Stimulated activated CD4-positive, alpha-beta T cell treated with anti-CD3 and anti-CD28 coated beads, TNF-alpha, amount 100 ng/mL, for 24 hours (primary cell): Measurements from ENCODE around the gene C11orf21.
"Not testable (repeated sequence)": the region's sequence is repeated elsewhere in the genome, so short reads cannot be mapped to it uniquely, and the experiment has no call there.

Experiments used
- DNase-seq, 3 experiments: peaks; one replicate each; pipeline ENCODE4 v3.0.0-alpha.2; 2020; ENCODE audit warnings: low read depth in 3 of 3

Gene C11orf21

DNA sequence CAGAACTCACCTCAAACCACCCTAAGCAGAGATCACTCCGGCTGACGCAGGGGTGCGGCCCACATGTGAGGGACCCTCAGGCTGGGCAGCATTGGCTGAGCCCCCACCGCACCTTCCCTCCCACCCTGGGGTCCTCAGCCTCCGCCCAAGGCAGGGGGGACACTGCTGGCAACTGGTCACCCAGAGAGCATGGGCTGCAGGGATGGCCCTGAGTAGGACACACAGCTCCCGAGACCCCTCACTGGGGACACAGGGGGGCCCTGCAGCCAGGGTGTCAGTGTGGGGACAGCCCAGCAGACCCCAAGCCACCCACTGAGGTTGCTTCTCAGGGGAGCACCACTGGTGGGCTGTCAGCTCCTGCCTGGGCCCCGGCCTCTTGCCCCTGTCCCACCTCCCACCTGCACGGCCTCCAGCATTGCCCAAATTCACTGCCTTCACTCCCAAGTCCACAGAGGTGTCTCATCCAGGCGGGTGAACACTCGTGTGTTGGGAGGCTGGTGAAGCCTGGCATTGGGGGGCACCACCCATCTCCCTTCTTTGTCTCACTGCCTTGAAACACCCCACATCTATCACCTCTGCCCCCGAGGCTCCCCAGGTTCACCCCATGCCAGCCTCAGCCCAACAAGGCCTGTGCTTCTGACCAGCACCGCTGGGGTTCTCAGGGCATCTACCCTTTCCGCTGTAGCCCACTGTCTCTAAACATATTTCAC lies 4.7 kb downstream of the C11orf21 start:
- DNase-seq = no peak

DNA sequence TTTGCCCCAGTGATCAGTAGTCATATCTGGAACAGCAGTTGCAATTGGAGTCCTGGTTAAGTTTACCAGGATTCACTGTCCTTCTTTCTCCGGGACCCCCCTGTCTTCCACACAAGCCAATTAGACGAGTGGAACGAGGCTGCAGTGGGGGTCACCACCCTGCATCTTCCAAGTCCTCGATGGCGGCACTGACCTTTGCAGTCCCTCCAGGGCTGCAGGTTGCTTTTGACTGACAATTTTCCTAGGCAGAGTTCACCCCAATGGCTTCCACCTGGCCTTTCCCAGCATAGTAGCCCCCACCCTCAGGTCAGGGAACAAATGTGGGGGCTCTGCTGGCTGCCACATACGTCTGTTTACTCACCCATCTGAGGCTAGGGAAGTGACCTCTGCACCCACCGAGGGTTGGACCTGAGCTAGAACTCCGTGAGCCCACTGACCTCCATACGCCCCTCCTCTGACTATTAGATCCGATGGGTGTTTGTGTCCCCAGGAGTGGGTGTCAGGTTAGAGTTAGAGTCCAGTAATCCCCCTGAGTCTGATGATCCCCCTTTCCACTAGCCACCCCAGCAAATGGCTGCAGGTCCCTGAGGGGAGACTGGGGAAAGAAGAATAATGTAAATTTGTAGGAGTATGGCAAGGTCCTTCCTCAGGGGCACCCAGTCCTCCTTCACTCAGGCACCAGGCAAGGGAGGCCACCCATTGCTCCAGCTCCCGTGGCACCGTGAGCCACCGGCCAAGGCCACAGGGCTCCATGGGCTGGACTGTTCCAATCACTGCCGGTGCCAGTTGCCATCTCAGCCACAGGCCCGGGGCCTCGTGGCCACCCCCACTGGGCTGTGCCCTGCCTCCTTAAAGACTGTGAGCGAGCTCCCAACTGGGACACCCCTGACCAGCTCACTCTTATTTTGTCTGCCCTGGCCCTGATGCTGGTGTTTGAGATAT lies 5.5 kb downstream of the C11orf21 start:
- no peak for DNase-seq

DNA sequence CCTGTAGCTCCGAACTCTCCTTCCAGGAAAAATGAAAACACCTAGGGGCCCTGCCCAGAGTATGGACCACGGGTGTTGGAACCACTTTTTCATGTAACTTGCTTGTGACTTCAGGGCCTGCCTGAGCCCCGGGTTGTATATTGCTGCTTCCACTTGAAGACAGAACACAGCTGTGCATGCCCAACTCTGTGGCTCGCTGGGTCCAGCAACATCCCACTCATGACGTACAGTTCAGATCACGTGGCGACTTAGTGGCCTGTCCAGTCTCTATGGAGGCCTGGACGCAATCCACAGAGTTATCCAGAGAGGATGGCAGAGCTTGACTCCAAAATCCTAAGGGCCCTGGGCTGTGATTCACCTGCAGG lies 6.8 kb downstream of the C11orf21 start:
- DNase-seq = no peak

DNA sequence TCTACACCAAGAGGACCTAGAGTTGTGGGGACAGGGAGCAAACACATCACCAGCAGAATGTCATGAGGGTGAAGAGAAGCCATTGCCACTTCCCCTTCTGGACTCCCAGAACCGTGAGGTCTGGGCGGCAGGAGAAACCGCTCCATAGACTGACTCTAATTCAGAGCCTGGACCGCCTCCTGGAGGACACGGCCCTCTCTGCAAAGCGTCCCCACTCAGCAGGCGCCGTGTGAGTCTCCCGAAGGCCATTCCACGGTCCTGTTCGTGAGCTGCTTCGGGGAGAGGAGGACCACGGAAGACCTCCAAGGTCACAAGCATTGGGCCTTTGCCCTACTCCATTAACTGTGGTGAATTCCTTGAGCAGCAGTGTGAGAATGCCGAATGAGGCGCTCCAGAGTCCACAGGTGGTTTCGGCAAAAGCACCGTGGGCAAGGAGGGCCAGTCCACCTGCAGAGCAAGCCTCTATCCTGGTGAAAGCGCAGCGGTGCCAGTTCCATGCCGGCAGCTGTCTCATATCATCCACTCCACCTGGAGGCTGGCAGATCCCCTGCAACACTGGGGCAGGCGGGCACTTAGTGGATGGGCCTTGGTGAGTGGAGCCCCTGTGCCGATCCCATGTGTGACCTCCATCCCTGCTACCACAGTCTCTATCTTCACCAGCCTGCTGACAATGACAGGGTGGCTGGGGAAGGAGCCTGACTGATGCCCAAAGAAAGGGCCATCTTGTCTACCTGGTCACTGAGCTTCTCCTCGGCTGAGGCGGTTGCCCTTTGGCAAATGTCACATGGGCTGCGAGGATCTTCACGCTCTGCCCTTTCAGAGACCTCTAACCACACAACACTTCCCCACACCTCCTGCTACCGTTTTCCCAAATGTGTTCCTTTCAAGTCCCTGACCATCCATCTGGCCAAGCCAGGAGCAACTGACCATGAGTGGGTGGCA lies 7.5 kb downstream of the C11orf21 start:
- no peak for DNase-seq

DNA sequence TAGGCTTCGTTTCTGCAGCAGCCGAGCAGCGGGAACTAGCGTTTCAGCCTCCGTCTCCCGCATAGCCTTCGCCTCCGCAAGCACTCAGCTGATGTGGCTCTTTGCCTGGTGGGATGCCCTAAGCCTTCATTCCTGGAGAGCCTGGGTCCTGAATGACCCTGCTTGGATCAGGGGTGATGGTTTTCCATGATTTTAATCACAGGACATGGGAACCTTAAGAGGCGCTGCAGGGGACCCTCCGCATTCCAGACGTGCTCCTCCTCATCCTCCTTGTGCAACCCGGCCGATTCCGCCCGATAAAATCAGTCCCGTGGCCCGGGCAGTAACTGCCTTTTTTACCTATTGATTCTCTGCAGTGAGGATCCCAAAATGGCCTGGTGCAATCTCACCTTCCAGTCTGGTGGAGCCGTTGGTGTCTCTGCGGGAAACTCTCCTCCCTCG lies 8.2 kb downstream of the C11orf21 start:
- DNase-seq = no peak

DNA sequence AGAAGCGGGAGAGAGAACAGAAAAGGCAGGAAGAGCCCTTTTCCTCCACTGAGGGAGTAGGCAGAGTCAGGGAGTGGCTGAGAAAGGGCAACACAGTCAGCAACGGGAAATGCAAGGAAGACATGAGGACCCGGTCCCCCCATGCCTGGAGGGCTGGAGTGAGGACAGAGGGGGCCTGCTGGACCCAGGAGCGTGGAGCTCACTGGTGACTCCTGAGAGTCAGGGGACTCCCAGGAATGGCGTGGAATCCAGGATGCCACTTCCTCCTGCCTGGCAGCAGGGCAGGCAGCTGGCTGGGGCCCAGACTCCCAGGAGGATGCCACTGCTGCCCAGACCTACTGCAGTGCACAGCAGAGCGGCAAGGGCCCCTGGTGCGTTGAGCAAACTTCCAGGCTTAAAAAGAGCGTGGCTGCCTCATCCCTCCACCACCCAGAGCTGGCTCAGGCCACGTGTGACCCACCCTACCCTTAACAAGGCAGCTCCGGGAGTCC lies 11.3 kb downstream of the C11orf21 start:
- DNase-seq = no peak

DNA sequence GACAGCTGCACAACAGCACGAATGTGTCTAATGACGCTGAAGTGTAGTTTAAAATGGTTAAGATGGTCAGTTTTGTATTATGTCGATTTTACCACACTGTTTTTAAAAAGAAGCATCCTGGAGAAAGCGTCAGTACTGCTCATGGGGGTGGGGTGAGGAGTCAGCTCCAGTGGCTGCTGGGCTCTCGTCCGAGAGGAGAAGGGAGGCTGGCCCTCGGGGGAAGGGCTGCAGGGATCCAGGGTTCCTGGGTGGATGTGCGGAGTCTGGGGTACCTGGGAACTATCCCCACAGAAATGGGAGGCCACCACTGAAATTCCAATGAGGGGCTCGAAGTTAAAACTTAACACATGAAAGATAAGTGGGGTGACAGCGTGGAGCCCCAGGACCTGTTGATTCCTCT lies 11.9 kb downstream of the C11orf21 start:
- DNase-seq = no peak

DNA sequence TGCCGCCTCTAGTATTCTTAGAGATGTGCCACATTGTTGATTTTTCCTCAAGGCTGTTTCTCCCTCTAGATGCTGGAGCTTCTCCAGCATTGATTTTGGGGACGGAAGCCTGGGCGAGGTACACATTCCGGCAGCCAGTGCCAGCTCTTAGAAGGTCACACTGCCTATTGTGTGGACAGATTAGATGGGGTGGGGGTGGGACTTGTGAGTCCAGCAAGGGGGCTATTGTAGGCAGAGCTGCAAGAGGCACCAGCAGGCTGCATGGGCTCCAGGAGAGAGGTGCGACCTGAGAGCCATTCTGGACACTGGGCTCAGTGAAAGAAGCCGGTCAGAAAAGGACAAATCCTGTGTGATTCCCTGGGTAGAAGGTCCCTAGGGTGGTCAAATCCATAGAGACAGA lies 12.4 kb downstream of the C11orf21 start:
- no peak for DNase-seq

DNA sequence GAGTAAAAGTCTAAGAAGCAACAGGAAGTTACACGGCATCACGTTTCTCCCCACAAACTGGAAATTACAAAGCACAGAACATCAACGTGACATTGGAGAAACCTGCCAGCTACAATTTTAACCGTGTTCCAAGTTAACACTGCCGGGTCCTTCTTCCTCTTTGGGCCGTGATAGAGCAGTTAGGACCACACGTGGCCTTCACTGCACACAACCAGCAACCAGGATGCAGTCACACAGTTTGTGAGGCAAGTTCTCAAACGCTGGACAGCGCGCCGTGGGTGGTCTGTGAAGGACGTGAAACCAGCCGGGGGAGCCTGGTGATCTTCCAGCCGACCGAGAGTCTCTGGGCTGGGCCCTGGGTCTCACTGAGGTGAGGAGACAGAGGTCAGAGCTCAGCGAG lies 14.6 kb downstream of the C11orf21 start:
- no peak for DNase-seq

DNA sequence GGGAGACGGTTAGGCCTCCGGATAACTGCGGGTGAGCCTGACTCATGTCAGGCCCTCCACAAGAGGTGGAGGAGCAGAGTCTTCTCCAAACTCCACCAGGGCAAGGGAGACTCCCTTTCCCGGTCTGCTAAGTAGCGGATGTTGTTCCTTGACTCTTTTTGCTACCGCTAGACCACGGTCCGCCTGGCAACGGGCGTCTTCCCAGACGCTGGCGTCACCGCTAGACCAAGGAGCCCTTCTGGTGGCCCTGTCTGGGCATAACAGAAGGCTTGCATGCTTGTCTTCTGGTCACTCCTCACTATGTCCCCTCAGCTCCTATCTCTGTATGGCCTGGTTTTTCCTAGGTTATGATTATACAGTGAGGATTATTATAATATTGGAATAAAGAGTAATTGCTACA lies 15.4 kb downstream of the C11orf21 start:
- not testable (repeated sequence) for DNase-seq

DNA sequence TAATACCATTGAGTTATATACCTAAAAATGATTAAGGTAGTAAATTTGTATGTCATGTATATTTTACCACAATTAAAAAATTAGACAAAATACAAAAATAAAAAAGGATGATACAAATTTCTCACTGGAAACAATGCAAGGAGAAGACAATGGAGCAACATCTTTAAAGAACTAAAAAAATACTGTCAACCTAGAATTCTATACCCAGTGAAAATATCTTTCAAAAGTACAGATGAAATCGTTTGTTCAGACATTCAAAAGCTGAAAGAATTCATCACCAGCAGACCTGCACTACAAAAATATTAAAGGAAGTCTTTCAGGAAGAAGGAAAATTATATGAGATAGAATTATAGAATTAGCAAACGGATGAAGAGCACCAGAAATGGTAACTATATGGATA lies 21.5 kb downstream of the C11orf21 start:
- no peak for DNase-seq

DNA sequence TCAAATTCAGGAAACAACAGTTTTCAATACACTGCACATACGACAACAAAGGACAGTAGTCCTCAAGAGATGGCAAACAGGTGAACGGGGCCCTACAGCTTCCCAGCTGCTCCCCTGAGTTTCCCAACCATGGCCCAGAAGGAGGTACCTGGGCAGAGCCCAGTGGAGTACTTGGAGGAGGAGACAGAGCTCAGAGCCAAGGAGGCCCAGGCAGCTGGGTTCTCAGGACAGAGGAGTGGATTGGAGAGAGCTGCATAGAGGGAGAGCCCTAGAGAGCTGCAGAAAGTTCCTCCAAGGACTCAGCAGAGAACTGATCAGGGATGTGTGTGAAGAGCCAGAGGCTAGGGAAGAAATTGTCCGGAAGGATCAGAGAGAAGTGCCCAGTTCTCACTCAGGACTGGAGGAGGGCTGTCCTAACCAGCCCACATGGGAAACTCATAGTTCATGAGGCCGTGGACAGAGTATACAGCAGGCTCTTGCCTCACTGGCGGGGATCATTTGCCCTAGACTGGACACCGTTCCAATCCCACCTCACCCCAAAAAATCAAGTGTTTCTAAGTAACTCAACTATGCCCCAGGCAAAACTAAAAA lies 23.7 kb downstream of the C11orf21 start:
- no peak for DNase-seq

DNA sequence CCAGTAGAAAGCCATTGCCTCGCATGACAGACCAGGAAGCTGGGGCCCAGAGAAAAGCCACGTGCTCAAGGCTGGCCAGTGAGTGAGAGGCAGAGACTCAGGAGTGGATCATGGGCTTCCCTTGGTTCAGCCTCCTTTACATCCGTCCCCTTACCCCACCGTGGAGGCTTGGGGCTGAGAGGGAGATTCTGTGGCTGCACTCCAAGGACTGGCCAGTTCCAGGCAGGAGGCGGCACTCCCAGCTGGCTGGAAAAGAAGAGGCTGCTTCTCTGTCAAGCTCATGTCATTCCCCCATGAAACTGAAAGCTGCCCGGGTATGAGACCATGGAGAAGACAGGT lies 24.7 kb downstream of the C11orf21 start:
- DNase-seq = no peak

DNA sequence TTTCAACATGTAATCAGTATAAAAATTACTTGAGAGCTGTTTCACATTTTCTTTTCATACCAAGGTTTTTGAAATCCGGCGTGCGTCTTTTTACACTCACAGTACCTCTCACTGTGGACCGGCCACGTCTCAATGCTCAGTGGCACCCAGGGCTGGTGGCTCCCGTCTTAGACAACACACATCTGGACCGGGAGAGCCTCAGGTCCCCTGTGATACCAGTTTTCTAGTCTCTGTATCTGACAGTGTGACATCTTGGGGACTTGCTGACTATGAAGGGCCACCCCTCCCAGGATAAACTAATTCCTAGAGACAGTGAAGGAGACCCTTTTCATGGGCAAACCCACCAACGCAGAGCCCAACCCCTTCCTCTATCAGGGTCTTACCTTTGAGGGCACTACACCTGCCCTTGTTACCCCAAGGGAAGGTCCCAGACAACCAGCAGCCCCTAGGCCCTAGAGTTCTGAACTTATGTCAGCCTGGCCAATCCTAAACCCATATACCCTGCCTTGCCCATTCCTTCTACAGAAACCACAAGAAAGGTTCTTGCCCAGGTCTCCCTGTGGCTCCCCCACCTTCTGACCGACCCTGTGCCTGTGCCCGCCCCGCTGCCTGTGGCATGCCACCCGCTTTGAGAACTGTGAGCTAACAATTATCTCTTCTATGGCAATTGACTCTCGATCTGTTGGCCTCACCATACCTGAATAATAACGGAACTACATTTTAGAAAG lies 25.3 kb downstream of the C11orf21 start:
- no peak for DNase-seq

DNA sequence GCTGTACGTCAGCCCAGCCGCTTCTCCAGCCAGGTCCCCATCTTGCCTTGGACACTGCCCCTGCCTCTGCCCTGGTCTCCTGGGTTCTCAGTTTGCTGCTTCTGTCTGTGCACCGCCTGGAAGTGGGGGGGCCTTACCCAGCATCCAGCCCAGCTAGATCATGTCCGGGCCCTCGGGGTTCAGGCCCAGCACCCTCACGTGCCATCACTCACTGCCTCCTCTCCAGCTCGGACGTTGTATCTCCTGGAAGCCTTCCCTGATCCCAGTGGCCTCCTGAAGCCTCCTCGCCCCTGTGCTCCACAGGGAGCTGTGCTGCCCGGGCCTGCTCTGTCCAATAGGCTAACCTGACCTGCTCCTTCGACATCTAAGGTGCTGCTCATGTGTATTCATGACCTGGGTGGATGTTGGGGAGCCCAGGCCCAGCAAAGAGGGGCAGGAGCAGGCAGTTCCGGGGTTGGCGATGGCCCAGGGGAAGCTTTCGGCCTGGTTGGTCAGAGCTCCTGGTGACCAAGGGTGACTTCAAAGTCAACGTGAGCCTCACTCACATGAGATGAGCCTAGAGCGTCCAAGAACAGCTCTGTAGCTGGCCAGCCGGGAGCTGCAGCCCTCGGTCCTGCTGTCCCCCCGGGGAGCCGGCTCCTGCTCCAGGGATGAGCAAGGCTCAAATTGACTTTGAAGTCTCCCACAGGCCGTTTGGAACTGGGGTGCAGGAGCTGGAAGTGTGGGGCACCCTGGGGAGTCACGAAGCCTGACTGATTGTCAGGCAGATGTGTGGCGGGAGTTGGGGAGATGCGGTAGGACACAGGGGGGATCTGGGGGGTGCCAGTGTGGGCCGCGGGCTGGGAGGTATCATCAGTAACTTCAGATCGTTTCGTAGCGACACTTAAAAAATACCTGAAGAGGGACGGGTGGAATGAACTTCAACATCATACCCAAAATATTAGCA lies 26.1 kb downstream of the C11orf21 start:
- DNase-seq = no peak

DNA sequence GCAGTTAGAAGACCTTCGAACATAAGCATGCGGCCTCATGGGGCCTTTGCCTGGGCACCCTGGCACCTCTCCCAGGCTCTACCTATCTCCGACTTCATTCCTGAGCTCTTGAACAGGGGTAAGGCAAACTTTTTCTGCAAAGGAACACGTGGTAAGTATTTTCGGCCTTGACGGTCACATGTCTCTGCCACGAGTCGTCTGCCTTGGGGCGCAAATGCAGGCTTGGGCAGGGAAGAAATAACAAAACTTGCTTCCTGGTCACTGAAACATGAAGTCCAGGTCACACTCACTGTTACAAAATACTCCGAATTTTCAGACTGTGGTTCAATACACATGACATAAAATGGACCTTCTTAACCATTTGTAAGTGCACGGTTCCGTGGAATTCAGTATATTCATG lies 27.9 kb downstream of the C11orf21 start:
- DNase-seq = no peak

DNA sequence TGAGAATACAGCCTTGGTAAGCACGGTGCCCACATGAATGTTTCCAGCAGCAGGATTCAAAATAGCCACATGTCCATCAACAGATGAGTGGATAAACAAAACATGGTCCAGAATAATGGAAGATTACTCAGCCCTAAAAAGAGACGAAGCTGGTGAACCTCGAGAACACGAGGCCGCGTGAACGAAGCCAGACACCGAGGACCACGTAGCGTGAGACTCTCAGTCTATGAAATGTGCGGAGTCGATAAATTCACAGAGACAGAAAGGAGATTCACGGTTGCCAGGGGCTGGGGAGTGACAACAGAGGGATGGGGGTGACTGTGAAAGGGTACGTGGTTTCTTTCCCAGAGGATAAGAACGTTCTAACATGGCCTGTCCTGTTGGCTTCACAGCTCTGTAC lies 28.4 kb downstream of the C11orf21 start:
- no peak for DNase-seq

DNA sequence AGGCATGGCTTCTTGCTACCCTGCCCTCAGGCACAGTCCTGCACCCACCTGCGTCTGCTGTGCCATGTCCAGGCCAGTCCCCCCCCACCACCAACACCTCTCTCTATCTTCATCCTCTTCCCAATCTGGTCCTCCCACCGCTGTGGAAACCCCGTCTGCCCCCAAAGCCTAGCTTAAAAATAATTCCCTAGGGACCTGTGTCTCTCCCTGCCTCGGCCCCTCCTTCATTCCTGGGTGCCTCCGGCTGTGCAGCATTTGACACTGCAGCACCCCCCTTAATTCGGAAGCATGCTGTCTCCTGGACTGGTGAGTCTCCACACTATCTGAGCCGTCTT lies 28.8 kb downstream of the C11orf21 start:
- DNase-seq = no peak

DNA sequence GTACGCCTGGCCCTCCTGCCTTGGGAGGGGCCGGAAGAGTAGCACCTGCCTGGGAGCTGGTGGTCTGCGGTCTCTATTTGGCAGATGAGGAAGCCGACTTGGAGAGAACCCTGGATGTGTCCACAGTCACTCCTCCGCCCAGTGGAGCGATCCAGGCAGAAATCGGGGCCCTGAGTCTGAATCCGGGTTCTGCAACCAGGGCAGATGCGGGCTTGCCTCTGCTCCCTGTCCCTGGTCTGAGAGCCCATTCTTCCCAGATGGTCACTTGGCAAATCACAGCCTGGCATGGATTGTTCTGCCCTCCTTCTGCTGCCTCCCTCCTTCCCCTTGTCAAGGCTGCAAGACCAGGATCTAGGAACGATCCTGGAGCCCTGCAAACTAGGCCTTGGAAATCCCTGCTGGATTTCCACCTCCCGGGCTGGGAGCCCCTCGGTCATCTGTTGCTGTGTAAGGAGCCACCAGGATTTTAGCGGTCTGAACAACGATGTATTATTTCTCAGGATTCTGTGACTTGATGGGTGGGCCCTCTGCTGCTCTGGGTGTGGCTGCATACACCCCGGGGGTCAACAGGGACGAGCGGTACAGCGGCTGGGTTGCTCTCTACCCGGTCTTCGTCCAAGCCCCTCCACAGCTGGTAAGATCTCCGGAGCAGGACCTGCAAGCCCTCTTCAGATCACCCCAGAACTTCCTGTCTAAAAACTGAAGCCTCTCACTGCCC lies 29.3 kb downstream of the C11orf21 start:
- DNase-seq = no peak
